GM21825 (cell line): ENCODE results near the gene EIF4E1B.

Source experiments
- ATAC-seq: cut with Tn5 transposase; IDR thresholded peaks from one replicate; pipeline ENCODE4 v1.9.1; 2021; ENCODE audit warnings: mild to moderate bottlenecking, moderate library complexity; ENCODE audit not compliant: unreplicated experiment

Gene EIF4E1B

DNA sequence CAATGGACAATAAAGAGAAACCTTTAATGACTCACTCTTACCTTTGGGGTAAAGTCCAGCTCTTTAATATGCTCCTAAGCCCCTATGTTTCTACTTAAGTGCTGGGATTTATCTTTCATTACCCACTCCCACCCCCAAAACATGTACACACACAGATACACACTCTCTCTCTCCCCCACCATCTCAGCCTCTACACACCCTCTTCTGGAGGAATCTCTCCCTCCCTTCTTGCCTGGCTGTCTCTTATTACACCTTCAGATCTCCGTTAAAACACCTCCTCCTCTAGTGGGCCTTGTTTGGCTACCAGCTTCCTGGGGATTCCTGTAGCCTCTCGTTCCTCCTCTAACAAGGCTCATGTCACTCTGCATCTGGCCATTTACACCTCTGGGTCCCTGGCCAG lies 27.4 kb upstream of the EIF4E1B start:
- no peak for ATAC-seq

DNA sequence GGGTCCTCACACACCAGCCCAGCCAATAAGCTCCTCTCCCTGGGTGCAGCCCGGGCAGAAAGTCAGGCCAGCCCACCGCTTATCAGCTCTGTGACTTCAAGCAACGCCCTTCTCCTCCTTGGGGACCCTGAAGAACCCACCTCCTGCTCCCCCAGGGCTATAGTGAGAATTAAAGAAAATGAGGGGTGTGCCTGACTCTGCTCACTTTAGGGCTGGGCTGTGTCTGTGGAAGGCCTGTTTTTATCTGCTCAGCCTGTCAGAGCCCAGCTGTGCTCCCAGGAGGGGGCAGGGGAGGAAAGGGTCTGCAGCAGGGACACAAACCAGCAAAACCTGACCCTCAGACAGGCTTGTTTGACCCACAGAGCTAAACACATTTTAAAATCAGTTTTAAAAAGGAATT lies 24.4 kb upstream of the EIF4E1B start:
- ATAC-seq = no peak

DNA sequence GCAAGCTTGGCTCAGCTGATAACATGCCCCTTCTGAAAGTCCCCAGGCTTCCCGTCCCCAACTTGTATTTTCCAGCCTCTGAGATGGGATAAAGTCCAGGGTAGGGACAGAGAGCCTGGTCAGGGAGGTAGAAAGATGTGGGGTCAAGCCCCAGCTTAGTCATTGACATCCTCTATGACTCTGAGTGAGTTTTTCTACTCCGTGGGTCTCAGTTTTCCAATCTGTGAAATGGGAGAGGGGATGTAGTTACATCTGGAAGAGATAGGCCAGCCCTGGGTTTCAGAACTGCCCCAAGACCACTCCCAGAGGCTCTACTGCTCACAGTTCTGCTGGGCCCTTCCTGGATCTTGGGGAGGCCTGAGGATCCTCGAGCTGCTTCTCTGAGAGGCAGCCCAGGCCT lies 23.6 kb upstream of the EIF4E1B start:
- ATAC-seq = no peak

DNA sequence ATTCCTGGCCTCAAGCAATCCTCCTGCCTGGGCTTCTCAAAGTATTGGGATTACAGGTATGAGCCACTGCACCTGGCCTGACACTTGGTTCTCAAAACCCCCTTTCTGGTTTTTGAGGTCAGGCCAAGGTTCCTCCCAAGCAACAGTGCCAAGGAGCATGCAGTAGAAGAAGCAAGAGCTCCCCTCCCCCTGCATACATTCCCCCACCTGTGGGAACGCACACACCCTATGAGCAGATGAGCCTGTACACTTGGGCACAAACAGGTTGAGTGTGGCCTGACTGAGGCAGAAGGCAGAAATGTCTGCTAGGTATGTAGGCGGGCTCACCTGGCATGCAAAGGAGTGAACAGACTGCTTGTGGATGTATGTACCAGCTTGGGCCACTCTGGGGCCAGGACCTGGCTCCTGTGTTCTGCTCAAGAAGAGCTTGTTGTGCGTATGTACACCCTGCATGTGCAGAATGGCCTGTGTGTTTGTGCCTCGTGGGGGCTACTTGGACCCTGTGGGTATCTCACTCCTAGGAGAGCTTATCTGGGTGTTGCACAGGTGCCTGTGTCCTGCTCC lies 22.3 kb upstream of the EIF4E1B start:
- no peak for ATAC-seq

DNA sequence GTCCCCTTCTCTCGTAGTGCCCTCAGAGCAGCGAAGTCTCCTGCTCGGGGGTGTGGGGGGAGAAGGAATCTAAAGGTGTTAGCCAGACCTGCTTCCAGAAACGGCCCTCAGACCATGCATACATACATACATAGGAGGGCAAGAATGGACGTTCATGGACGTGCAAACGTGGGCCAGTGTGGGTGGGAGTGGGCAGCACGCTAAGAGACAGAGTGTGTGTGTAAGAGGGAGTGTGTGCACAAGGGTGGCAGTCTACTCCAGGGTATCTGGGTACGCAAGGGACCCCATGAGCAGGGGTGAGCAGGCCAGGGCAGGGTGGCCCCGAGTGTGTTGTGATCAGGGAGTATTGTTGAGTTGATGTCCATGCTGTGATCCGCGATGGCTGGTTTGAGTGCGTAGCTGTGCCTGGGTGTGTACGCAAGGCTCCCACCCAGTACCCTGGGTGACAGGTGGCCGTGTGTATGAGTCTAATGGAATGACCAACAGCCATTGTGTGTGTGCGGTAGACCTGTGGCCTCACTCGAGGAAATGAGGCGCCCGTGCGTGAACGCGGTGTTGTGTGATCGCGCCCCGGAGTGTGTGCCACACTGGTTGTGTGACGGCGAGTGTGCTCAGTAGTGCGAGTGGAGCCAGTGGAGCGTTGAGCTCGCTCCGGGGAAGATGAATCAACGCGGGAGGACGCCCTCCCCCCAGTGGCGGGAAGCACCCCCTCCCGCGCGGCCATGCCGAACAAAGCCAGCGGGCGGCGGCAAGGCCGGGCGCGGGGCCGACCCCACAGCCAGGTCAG lies 21.3 kb upstream of the EIF4E1B start:
- no peak for ATAC-seq

DNA sequence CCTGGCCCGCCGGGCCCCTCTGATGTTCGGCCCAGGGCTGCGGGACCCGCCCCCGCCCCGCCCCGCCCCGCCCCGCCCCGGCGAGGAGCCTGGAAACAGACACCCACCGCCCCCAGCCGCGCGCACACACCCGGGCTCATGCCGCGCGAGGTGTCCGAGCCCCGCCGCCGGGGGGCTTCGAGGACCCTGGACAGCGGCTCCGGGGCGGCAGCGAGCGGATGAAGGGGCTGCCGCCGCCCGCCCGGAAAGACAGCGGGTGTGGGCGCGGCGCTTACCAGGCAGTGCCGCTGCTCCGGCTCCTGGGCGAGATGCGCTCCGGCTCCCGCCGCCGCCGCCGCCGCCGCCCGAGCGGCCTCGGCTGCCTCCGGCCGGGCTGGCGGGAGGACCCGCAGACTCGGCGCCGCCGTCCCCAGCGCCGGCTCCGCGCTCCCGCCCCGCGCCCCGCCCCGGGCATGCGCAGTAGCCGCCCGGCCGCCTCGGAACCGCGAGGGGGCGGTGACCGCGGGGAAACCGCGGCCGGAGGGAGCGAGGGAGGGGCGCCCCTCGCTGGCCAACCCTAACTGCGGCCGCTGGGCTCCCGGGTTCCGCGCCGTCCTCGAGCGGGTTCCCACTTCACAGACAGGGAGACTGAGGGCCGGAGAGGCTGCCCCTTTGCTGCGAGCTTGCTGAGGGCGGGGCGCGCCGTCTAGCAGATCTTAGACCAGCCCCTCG lies 20.6 kb upstream of the EIF4E1B start, which contains the start of gene GPRIN1:
Gene GPRIN1, minus strand, starts transcription at position 433 of the 711 bp plus-strand sequence. CDS start 10,322 bp downstream, outside the sequence.
- peak; percentile 80 for ATAC-seq

DNA sequence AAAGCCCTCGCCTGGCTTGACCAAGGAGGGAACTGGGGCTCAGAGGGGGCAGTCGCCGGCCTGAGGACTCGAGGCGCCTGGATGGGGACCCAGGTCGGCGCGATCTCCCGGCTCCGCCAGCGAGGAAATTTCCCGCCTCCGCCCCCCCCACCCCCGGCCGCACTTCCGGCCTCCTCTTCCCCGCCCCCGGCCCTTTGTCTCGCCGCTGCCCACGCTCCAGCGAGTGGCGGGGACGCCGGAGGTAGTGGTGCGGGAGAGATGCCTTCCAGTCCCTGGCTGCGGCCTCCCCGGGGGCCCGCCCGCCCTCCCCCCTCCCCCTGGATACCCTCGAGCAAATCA lies 20.1 kb upstream of the EIF4E1B start:
- ATAC-seq = peak; percentile 1

DNA sequence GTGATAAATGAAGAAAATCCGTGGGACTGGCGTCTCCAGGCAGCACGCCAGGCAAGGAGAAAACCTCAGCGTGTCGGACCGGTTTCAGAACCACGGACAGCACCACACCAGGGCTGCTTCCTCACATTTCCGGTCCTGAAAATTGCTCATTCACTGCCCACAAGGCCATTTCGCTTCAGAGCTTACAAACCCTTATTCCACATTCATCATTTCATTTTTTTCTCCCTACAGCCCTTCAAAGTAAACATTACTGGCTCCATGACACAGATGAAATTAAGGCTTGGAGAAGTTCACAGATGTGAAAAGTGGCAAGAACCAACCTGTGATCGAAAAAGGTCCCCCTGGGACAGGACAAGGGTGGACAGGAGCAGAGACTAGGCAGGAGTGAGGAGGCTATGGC lies 19.0 kb upstream of the EIF4E1B start:
- ATAC-seq = no peak

DNA sequence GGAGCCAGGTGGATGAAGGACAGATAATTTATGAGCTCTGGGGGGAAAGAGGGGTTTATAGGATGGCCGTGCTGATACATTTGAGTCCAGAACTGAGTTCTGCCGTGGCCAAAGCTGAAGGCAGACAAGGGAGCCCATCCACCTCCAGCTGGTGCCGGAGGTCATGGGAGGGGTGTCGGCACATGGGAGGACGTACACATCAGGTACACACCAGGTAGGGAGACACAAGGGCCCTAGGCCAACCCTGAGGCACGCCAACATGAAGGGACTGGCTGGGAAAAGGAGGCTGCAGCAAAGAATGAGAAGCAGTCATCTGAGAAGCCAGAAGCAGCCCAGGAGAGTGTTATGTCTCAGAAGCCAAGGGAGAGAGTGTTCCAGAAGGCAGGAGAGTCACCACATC lies 18.5 kb upstream of the EIF4E1B start:
- ATAC-seq = no peak

DNA sequence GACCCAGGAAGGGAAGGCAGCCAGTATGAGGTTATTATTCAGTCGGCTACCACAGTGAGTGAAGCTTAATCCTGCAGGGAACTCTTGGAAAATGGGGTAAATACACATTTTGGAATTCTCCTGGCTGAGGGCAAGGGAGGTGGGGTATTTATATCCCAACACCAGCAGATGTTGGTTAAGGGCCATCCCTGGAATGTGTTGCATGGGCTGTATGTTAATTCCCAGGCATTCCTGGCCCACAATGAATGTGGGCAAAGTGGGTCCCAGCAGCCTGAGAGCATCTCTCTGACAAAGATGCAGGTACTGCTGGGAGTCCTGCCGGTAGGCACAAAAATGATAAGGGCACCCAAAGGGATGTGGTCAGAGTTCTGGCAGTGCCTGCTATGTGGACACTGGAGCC lies 17.6 kb upstream of the EIF4E1B start:
- no peak for ATAC-seq

DNA sequence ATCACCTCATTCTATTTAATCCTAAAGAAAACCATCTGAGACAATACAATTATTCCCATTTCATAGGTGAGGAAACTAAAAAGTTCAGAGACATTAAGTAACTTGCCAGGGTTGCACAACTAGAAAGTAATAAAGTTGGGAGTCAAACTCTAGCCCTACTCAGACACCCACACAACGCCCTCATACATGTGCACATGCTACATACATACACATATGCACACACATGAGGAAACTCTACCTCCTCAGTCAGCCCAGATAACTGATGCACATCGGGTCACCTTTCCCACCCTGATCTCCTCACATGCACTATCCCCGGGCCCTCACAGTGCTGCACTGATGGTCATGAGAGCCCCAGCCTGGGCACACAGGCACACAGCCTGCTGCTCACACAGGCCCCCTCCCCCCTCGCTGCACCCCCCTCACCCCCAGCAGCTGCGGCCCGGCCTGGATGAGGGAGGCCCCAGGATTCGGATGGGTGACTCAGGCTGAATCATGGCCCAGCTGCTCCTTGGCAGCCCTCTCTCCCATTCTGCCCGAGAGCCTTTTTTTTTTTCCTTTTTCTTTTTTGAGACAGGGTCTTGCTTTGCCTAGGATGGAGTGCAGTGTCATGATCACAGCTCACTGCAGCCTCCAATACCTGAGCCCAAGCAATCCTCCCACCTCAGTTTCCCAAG lies 15.5 kb upstream of the EIF4E1B start:
- ATAC-seq = no peak

DNA sequence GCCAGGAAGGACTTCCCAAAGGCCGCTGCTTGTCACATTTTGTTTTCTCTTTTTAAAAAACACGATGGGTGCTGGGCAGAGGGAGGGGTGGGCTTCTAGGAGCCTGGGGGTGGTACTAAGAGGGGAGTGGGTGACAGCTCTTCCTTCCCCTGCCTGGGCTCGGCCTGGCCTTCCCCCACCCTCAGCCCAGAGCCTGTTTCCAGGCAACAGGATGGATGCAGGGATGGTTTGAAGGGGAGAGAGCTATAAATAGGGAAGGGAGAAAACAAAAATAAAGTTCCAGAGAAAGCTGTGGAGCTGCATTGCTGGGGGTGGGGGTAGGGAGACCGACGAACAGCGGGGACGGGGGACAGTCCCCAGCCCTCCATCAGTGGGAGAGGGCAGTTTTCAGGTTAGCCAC lies 14.0 kb upstream of the EIF4E1B start:
- no peak for ATAC-seq

DNA sequence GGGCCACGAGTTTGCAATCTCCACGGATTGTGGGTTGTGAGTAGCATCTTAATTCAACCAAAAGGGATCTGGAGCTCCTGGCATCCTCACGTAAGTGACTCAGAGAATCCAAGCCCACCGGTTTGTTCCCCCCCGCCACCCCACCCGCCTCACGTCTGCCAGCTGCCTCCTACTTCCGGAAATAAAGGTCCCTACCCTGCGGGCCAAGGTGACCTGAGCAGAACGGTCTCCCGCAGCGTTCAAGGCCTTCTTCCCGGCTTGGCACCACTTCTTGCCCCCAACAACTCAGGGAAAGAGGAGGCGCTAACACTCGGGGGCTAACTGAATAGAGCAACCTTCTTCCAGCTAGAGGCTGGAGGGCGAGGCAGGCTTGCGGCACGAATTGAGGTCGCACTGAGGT lies 11.7 kb upstream of the EIF4E1B start:
- ATAC-seq = no peak

DNA sequence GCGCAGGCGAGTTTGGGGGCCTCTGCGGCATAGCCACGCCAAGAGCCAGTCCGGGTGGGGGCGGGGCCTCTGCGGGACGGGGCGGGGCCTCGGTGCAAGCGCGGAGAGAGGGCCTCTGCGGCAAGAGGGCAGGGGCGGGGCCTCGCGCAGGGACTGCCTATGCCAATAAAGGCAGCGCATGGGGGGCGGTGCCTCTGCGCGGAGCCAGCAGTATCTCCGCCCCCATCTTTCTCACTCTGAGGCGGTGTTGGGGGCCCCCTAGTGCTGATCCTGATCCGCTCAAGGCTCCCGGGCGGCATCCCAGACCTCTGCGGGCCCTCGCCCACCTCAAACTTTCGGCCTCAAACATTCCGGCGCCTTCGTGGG lies 11.3 kb upstream of the EIF4E1B start:
- ATAC-seq = peak; percentile 78

DNA sequence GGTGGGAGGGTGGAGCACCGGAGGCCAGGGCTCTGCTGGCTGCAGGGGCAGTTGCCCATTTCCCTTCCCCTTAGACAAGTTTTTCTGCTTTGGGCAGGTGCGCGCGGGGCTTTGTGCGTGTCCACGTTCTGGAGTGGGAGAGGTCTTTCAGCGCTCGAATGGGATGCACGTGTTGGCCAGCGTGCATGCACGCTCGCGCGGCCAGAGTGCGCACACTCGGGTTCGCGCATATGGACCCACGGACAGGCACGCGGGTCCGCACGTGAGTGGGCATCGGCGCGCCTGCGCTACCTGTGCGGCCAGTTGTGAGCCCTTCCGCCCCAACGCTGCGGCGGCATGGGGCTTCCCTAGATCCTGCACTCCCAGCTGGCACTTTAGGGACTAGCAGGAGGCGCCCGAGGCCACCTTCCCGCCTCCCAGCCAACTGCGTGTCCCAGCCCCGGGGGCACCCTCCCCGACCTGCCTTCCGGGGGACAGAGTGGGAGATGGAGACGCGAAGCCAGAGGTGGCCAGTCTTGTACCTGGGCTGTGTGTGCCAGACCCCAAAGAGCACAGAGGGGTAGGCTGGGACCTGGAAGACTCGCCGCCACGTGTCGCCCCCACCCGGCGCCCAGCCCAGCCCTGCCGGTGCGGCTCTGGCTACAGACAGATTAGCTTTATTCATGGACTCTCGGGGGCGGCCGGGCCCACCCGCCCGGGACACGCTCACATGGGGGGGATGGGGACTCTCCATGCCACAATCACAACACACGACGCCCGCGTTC lies 10.7 kb upstream of the EIF4E1B start:
- no peak for ATAC-seq

DNA sequence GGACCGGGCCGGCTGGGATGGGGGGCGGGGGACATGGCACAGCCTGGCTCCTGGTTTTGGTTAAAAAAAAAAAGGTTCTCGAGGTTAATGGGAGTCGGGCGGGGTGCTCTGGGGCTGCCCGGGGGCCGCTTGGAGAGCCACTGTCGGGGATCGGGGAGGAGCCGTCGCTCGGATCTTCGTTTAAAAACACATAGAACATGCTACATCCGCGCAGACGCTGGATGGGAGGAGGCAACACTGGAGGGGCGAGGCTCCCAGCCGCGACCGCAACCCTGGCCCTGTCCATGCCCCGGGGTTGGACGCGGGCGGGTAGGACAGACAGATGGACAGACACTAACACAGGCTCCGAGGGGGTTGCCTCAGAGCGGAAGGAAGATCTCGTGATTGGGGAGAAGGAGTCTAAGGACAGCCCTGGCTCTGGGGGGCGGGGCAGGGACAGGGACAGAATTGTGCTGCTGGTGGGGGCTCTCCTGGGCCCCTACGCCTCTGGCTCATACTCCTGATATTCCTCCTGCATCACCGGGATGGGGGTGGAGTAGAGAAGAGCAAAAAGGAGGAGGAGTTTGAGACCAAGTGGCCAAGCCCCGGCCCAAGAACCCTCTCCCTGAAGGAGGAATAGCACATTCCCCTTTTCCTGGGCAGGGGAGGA lies 10.0 kb upstream of the EIF4E1B start:
- ATAC-seq = no peak

DNA sequence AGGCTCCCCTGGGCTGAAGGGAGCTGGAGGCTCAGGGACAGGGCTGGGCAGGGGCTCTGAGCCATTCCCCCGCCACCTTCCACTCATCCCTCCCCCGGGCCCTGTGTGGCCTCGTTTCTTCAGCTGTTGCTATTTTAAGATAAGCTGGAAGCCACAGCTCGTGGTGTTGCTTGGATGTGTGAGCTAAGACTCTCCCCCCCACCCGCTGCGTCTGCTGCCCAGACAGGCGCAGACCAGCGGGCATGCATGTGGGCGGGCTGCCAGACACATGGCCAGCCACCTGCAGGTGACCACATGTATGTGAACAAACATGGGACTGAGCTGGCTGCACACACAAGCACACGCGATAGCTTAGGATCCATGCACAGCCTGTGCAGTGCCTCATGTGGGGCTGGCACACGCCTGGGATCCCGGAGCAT lies 8.8 kb upstream of the EIF4E1B start:
- ATAC-seq = no peak

DNA sequence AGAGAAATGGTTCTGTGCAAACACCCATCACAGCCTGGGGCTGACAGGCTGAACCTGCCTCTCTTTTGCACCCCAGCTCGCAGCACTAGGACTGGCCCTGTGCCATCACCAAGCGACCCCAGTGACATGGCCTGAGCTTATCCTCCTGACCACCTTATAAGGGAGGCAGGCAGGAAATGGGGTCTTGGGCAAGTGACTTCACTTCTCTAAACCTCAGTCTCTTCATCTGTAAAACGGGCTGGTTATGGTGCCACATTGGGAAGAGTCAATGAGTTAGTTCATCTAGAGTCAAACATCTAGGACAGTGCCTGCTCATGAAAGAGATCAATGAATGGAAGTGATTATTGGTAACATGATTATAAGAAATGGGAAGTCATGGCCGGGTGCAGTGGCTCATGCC lies 6.3 kb upstream of the EIF4E1B start:
- ATAC-seq = no peak

DNA sequence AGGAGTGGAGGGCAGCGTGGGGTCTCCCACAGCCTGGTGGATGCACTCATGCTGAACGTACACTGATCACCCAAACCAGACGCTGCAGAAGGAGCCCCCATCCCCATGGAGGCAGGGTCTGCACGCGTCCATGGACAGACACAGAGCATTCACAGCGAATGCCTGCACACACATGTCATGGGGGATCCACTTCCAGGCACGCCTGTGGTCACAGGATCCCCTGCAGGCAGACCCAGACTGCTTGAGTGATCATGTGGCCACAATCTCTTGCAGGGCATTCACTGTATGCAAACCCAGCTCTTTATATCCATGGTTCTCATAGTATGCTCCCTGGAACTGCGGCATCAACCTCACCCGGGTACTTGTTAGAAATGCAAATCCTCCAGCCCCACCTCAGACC lies 5.5 kb upstream of the EIF4E1B start:
- ATAC-seq = no peak

DNA sequence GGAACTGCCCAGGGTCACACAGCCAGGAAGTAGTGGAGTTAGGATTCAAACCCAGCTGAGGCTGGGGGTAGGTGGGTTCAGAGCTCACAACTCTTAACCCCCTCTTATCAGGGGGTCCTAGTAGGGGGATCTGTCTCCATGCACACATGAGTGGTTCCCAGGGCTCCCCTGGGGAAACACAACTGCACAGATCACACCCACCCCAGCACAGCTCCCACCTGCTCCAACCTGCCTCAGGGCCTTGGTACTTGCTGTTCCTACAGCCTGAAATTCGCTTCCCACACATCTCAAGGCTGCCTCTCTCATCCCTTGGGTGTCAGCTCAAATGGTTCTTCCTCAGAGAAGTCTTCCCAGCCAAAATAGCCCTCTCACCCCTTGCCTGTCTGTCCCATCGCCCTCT lies 5.0 kb upstream of the EIF4E1B start:
- ATAC-seq = no peak
